HS-27A (cell line): ENCODE data around the gene STAG1.
"Not testable (repeated sequence)": the region's sequence is repeated elsewhere in the genome, so short reads cannot be mapped to it uniquely, and the experiment has no call there.

Source experiments
- DNase-seq: peaks from one replicate; pipeline ENCODE4 v3.0.0-alpha.2; 2012; ENCODE audit warnings: low read depth, missing footprints

The STAG1 gene

GRCh38 chr3:136703429-136703828 lies 48.7 kb downstream of the STAG1 start:
- DNase-seq, result no peak

- DNase-seq, result no peak
Measured at GRCh38 chr3:136699271-136699828, 52.8 kb downstream of the STAG1 start.

GRCh38 chr3:136698361-136698760 lies 53.8 kb downstream of the STAG1 start:
- DNase-seq, result no peak

- DNase-seq, result no peak
Measured at GRCh38 chr3:136696797-136697196, 55.4 kb downstream of the STAG1 start.

- no peak for DNase-seq
Measured at GRCh38 chr3:136694321-136694720, 57.9 kb downstream of the STAG1 start.

GRCh38 chr3:136690599-136690998 lies 61.6 kb downstream of the STAG1 start:
- DNase-seq, result no peak

- DNase-seq, result no peak
Measured at GRCh38 chr3:136685882-136686281, 66.3 kb downstream of the STAG1 start.

- no peak for DNase-seq
Measured at GRCh38 chr3:136682740-136683312, 69.4 kb downstream of the STAG1 start.

- no peak for DNase-seq
Measured at GRCh38 chr3:136678981-136679380, 73.2 kb downstream of the STAG1 start.

- no peak for DNase-seq
Measured at GRCh38 chr3:136676009-136676408, 76.2 kb downstream of the STAG1 start.

GRCh38 chr3:136675150-136675858 lies 76.9 kb downstream of the STAG1 start:
- DNase-seq, result no peak

GRCh38 chr3:136672457-136672856 lies 79.7 kb downstream of the STAG1 start:
- no peak for DNase-seq

- DNase-seq, result no peak
Measured at GRCh38 chr3:136671921-136672320, 80.3 kb downstream of the STAG1 start.

GRCh38 chr3:136670166-136670565 lies 82.0 kb downstream of the STAG1 start:
- no peak for DNase-seq

- no peak for DNase-seq
Measured at GRCh38 chr3:136667081-136667480, 85.1 kb downstream of the STAG1 start.

- not testable (repeated sequence) for DNase-seq
Measured at GRCh38 chr3:136666301-136666700, 85.9 kb downstream of the STAG1 start.

- DNase-seq, result no peak
Measured at GRCh38 chr3:136664771-136665170, 87.4 kb downstream of the STAG1 start.

- no peak for DNase-seq
Measured at GRCh38 chr3:136661282-136661681, 90.9 kb downstream of the STAG1 start.

GRCh38 chr3:136658946-136659682 lies 93.1 kb downstream of the STAG1 start:
- no peak for DNase-seq

- DNase-seq, result no peak
Measured at GRCh38 chr3:136657526-136657925, 94.7 kb downstream of the STAG1 start.

- no peak for DNase-seq
Measured at GRCh38 chr3:136653628-136654027, 98.5 kb downstream of the STAG1 start.

- no peak for DNase-seq
Measured at GRCh38 chr3:136651581-136651980, 100.6 kb downstream of the STAG1 start.

- DNase-seq, result no peak
Measured at GRCh38 chr3:136650461-136650860, 101.7 kb downstream of the STAG1 start.
